ENCODE results near the gene COL23A1.

DNA sequence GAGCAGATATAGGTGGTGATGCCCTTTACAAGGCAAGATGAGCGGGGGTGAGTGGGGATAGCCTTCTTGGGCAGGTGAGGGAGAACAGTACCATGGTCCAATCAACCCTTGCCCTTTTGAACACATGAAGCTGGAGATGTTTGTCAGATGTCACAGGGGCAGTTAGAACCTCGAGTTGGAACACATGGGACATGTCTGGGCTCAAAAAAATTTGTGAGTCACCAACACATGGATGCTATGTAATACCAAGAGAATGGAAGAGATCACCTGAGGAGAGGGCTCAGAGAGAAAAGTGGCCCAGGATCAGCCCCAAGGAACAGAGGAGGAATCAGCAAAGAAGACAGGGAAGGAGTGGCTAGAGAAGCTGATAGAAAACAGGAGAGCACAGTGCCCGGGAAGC lies 362.3 kb downstream of the COL23A1 start:
- TF ChIP-seq, protein P1, sequence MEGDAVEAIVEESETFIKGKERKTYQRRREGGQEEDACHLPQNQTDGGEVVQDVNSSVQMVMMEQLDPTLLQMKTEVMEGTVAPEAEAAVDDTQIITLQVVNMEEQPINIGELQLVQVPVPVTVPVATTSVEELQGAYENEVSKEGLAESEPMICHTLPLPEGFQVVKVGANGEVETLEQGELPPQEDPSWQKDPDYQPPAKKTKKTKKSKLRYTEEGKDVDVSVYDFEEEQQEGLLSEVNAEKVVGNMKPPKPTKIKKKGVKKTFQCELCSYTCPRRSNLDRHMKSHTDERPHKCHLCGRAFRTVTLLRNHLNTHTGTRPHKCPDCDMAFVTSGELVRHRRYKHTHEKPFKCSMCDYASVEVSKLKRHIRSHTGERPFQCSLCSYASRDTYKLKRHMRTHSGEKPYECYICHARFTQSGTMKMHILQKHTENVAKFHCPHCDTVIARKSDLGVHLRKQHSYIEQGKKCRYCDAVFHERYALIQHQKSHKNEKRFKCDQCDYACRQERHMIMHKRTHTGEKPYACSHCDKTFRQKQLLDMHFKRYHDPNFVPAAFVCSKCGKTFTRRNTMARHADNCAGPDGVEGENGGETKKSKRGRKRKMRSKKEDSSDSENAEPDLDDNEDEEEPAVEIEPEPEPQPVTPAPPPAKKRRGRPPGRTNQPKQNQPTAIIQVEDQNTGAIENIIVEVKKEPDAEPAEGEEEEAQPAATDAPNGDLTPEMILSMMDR (conservative IDR thresholded peaks at IDR 0.05; ENCODE audit: low read depth, low read length), result no peak
- no peak for TF ChIP-seq EZH2 (IDR thresholded peaks at IDR 0.05; ENCODE audit: borderline replicate concordance, low read depth, low read length, poor library complexity, severe bottlenecking)
